ENCODE results near the gene ARSD.

The ARSD gene

DNA sequence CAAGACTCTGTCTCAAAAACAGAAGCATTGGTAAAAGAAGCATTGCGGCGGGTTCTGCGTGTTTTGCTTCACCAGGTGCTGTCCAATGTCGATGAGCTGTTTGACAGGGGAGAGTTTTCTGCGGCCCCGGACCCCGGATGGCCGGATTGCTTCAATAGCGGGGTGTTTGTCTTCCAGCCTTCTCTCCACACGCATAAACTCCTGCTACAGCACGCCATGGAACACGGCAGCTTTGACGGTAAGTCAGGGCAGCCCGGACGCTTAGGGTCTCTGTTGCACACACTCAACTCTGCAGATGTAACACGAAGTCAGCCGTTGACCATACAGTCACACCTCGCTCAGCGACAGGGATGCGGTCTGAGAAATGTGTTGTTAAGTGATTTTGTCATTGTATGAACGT, 74.2 kb downstream of the ARSD start:
- Histone ChIP-seq H4K91ac (ENCODE audit: low read length) (no peak overlapping the region), H2BK15ac (ENCODE audit: low read depth, poor library complexity, severe bottlenecking) (no peak overlapping the region), H2AFZ (ENCODE audit: low read depth, low read length) (no peak overlapping the region), H3K18ac (ENCODE audit: low read depth in 1 of 2, low read length in 2 of 2) (no peak overlapping the region), H3K23ac (ENCODE audit: low read length in 2 of 2) (no peak overlapping the region), H3K9me3 (ENCODE audit: control insufficient read depth, low read length) (no peaks in the 10 kb centered on the region), H3K36me3 (ENCODE audit: control insufficient read depth in 1 of 2, insufficient read depth in 2 of 2, low read depth in 1 of 2, low read length in 2 of 2) (peaks cover 3 to 10% of the 10 kb centered on the region in 2 experiments), H3K14ac (ENCODE audit: low read length in 2 of 2) (no peak overlapping the region), H2BK5ac (ENCODE audit: low read depth, low read length, poor library complexity, severe bottlenecking) (no peak overlapping the region), H3K4ac (ENCODE audit: low read depth in 1 of 2, low read length in 2 of 2) (no peak overlapping the region), H2AK5ac (ENCODE audit: low read length, severe bottlenecking) (no peak overlapping the region), H4K8ac (ENCODE audit: low read length) (no peak overlapping the region), H3K27me3 (ENCODE audit: control insufficient read depth in 1 of 2, insufficient read depth in 1 of 2, low read length in 2 of 2) (no peaks in the 10 kb centered on the region), H3K27ac (ENCODE audit: low read length, poor library complexity, severe bottlenecking) (no peak overlapping the region), H2BK12ac (ENCODE audit: low read length in 2 of 2) (no peak overlapping the region), H3K79me1 (replicated peaks; ENCODE audit: low read length, poor library complexity, severe bottlenecking) (no peaks in the 10 kb centered on the region), H3K4me3 (ENCODE audit: insufficient read depth in 1 of 2, low read depth in 1 of 2, low read length in 2 of 2) (no peak overlapping the region), H3K9ac (ENCODE audit: low read length) (no peak overlapping the region), H2BK120ac (ENCODE audit: low read depth, low read length) (no peak overlapping the region), H3K4me2 (ENCODE audit: low read length, poor library complexity, severe bottlenecking) (no peak overlapping the region), H3K4me1 (ENCODE audit: control insufficient read depth, insufficient read depth, low read depth, low read length) (no peaks in the 10 kb centered on the region)
- 100% methylated on average over 15 of the region's 21 CpGs for WGBS
- no peak for DNase-seq
